Fibroblast of mammary gland (primary cell): ENCODE measurements around the gene ANO2.

Experiments
- DNase-seq: peaks from one replicate; pipeline ENCODE4 v3.0.0-alpha.2; 2010; ENCODE audit warnings: low read depth
- H3K4me3 ChIP-seq: 2 replicates; pipeline ENCODE4 v1.5.1; 2011; ENCODE audit warnings: low read depth, mild to moderate bottlenecking, low read length, moderate library complexity; ENCODE audit not compliant: control insufficient read depth
- TF ChIP-seq, protein P1 (sequence below): conservative IDR thresholded peaks from 2 replicates; pipeline ENCODE4 v1.5.1; 2011; ENCODE audit warnings: low read depth, low read length, inconsistent platforms; ENCODE audit not compliant: control insufficient read depth, insufficient read depth

ANO2 gene

DNA sequence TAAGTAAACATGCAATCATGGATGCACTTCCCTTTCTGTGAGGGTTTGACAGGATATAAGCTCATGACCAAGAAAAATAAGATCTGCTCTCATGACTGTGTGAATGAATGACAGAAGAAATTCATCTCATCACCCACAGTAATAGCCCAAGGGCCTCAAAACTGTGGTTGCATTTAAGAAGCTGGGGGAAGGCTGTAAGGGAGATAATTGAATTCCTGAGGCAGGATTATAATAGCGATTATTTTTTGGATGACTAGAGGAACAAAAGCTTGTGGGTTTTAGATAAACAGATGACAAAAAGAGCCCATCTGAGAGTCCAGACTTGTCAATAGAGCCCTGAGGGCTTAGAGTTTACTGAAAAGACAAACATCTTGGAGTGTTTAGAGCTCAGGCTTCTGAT, 352.0 kb downstream of the ANO2 start:
- TF ChIP-seq, protein P1, sequence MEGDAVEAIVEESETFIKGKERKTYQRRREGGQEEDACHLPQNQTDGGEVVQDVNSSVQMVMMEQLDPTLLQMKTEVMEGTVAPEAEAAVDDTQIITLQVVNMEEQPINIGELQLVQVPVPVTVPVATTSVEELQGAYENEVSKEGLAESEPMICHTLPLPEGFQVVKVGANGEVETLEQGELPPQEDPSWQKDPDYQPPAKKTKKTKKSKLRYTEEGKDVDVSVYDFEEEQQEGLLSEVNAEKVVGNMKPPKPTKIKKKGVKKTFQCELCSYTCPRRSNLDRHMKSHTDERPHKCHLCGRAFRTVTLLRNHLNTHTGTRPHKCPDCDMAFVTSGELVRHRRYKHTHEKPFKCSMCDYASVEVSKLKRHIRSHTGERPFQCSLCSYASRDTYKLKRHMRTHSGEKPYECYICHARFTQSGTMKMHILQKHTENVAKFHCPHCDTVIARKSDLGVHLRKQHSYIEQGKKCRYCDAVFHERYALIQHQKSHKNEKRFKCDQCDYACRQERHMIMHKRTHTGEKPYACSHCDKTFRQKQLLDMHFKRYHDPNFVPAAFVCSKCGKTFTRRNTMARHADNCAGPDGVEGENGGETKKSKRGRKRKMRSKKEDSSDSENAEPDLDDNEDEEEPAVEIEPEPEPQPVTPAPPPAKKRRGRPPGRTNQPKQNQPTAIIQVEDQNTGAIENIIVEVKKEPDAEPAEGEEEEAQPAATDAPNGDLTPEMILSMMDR, result no peak
- no peak overlapping the region for H3K4me3 ChIP-seq
- DNase-seq, result no peak

DNA sequence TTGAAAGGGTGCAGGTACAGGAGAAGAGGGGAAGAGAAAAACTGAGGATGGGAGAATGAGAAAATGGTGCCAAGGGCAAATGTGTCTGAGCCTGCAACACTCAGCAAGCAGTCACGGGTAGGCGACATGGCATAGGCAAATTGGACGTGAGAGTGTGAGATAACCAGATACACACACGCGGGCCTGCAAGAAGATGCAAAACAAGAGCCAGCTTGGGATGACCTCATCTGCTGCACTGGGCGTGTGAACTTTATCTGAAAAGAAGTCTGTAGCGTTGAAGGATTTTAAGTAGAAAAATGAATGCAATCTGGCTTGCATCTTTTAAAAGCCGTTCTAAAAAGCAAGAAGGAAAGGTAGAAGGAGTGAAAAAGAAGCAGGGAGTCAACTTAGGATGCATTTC, 352.7 kb downstream of the ANO2 start:
- H3K4me3 ChIP-seq, result no peak overlapping the region
- no peak for DNase-seq
- TF ChIP-seq, protein P1, result no peak

DNA sequence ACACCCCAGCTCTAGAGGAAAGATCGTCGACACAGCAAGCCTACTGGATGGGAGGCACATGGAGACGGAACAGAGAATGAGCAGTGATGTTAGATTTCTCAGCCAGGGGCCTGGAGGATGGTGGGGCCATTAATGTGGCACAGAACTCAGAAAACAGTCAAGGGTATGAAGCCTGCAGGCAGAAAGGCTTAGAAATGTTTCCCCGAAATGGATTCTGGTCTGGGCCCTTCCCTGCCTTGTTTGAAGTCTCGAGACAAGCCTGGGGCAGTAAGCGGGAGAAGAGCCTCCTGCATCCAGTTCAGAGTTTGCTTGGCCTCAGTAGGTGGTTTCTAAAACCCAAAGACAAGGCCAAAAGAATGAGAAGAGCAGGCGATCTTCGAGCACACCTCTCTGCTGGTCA, 354.7 kb downstream of the ANO2 start:
- H3K4me3 ChIP-seq, result no peak overlapping the region
- TF ChIP-seq, protein P1, result no peak
- no peak for DNase-seq

DNA sequence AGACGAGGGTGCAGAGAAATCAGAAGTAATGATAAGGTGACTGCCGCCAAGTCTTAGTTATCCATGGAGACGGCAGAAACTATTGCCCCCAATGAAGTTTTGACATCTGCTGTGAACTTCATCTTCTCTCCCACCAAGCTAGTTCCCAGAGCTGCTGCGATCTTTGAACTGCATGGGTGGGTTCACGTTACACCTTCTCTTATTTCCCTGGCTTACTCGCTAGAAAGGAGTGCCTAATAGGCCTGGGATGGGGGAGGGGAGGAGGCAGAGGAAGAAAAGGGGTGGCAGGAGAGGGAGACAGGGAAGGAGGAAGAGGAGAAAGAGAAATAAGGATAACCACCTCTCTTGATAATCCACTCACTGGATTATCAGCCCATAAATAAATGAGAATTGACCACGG, 356.0 kb downstream of the ANO2 start:
- no peak overlapping the region for H3K4me3 ChIP-seq
- TF ChIP-seq, protein P1, result no peak
- no peak for DNase-seq

DNA sequence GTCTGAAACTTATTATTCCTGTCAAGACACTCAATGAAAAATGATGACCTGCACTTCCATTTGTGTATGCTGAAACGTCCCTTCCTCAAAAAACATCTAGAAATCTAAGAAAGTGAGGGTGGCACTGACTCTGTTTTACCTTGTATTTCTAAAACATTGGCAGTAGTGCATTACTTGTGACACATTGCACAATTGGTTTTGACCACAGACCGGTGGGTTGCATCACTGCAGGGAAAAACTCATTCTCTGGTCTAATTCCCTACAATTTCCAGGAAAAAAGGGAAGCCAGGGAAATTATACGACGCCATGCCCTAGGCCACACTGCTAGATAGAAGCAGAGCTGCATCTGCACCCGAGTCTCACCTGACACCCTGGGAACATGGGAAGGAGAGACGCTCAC, 356.5 kb downstream of the ANO2 start:
- TF ChIP-seq, protein P1, result no peak
- H3K4me3 ChIP-seq, result no peak overlapping the region
- DNase-seq, result no peak

DNA sequence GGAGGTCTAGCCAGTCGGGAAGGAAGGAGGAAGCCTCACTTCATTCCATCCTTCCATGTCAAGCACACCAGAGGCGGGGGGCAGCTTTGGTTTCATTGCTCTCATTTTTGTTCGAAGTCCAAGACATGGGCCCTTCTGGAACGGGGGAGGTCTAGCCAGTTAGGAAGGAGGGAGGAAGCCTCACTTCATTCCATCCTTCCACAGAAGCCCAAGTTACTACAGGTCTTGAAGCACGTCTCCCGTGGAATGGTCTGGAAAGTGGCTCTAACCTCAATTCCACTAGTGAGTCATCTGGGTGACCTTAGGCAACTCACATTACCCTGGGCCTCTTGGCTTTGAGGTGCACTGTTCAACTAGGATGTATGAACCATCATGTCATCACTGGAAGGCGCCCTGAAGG, 356.9 kb downstream of the ANO2 start:
- H3K4me3 ChIP-seq, result no peak overlapping the region
- DNase-seq, result no peak
- TF ChIP-seq, protein P1, result no peak

DNA sequence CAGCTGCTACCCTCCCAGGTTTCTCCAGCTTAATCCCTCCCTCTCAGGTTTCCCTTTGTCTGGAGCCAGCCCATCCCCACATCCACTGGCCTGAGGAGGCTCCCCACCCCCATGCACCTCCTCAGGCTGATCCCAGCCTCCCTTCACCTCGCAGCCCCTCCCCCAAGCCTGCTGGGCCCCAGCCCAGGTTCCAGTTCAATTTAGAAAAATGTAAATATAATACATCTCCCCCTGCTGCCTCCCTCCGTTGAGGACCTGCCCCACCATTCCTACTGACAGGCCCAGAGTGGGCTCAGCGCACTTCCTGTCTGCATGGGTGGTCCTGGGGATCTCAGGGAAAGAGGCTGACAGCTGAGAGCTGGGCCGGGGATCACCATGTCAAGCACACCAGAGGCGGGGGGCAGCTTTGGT, 357.3 kb downstream of the ANO2 start:
- TF ChIP-seq, protein P1, result no peak
- H3K4me3 ChIP-seq, result no peak overlapping the region
- DNase-seq, result no peak
